H9 (cell line): ENCODE measurements around the gene TSC22D1. TPM values are rescaled to one million over a fixed set of nuclear protein-coding genes. Genes with fewer than 3 reads are reported as not detected.

Source experiments
- DNase-seq: peaks from one replicate; pipeline ENCODE4 v3.0.0-alpha.2; 2017
- H2AFZ ChIP-seq: one replicate; pipeline ENCODE4 v1.6.1; 2013; ENCODE audit warnings: mild to moderate bottlenecking, low read length, control low read depth, moderate library complexity
- H2AK5ac ChIP-seq: 2 replicates; pipeline ENCODE4 v1.6.1; 2013; ENCODE audit warnings: low read length, control low read depth, mixed read lengths; ENCODE audit not compliant: insufficient read length
- H2BK120ac ChIP-seq: one replicate; pipeline ENCODE4 v1.6.1; 2013; ENCODE audit warnings: low read depth, mild to moderate bottlenecking, low read length, control low read depth, inconsistent platforms; ENCODE audit not compliant: poor library complexity, severe bottlenecking
- H2BK12ac ChIP-seq: 2 replicates; pipeline ENCODE4 v1.6.1; 2013; ENCODE audit warnings: low read length, control low read depth, mixed read lengths, low read depth; ENCODE audit not compliant: insufficient read length
- H2BK15ac ChIP-seq: 2 replicates; pipeline ENCODE4 v1.6.1; 2013; ENCODE audit warnings: low read depth, low read length, control low read depth
- H2BK20ac ChIP-seq: one replicate; pipeline ENCODE4 v1.6.1; 2013; ENCODE audit warnings: low read depth, mild to moderate bottlenecking, low read length, control low read depth, inconsistent platforms; ENCODE audit not compliant: poor library complexity, severe bottlenecking
- H2BK5ac ChIP-seq: 2 replicates; pipeline ENCODE4 v1.6.1; 2013; ENCODE audit warnings: low read length, control low read depth, mixed read lengths; ENCODE audit not compliant: insufficient read length
- H3K14ac ChIP-seq: 2 replicates; pipeline ENCODE4 v1.6.1; 2013; ENCODE audit warnings: low read length, control low read depth; ENCODE audit not compliant: insufficient read depth
- H3K18ac ChIP-seq: 2 replicates; pipeline ENCODE4 v1.6.1; 2013; ENCODE audit warnings: low read depth, mild to moderate bottlenecking, mixed read lengths, low read length, control low read depth; ENCODE audit not compliant: insufficient read length
- H3K23ac ChIP-seq: 2 replicates; pipeline ENCODE4 v1.6.1; 2013; ENCODE audit warnings: low read length, control low read depth, mixed read lengths, low read depth; ENCODE audit not compliant: insufficient read length
- H3K23me2 ChIP-seq: 2 replicates; pipeline ENCODE4 v1.6.1; 2013; ENCODE audit warnings: low read depth, mild to moderate bottlenecking, mixed read lengths, low read length, control low read depth; ENCODE audit not compliant: insufficient read length, poor library complexity, severe bottlenecking
- H3K27ac ChIP-seq: 2 replicates; pipeline ENCODE4 v1.5.1; 2013; ENCODE audit warnings: low read length, control low read depth, mixed read lengths, low read depth; ENCODE audit not compliant: insufficient read length
- H3K27me3 ChIP-seq: 2 replicates; pipeline ENCODE4 v1.6.1; 2013; ENCODE audit warnings: low read length, control low read depth, inconsistent platforms; ENCODE audit not compliant: insufficient read depth
- H3K4ac ChIP-seq: 2 replicates; pipeline ENCODE4 v1.6.1; 2013; ENCODE audit warnings: low read depth, mild to moderate bottlenecking, control low read depth, inconsistent platforms, low read length, moderate library complexity
- H3K4me1 ChIP-seq: 2 replicates; pipeline ENCODE4 v1.6.1; 2013; ENCODE audit warnings: low read length, control low read depth, inconsistent platforms; ENCODE audit not compliant: insufficient read depth
- H3K4me2 ChIP-seq: 2 replicates; pipeline ENCODE4 v1.6.1; 2013; ENCODE audit warnings: low read length, control low read depth, mixed read lengths; ENCODE audit not compliant: insufficient read length, insufficient read depth
- H3K56ac ChIP-seq: 2 replicates; pipeline ENCODE4 v1.6.1; 2013; ENCODE audit warnings: low read depth, mild to moderate bottlenecking, mixed read lengths, low read length, control low read depth; ENCODE audit not compliant: insufficient read length
- H3K79me1 ChIP-seq: 2 replicates; pipeline ENCODE4 v1.6.1; 2013; ENCODE audit warnings: low read depth, mild to moderate bottlenecking, moderate library complexity, low read length, control low read depth, inconsistent platforms; ENCODE audit not compliant: insufficient read depth, poor library complexity, severe bottlenecking
- H3K79me2 ChIP-seq: 2 replicates; pipeline ENCODE4 v1.6.1; 2013; ENCODE audit warnings: low read length, control low read depth, inconsistent platforms; ENCODE audit not compliant: insufficient read depth
- H3K9ac ChIP-seq: 2 replicates; pipeline ENCODE4 v1.6.1; 2013; ENCODE audit warnings: low read length, control low read depth, mixed read lengths; ENCODE audit not compliant: insufficient read length; ENCODE audit errors: extremely low read depth
- H3K9me3 ChIP-seq: one replicate; pipeline ENCODE4 v1.6.1; 2013; ENCODE audit warnings: low read depth, low read length, inconsistent platforms; ENCODE audit not compliant: control insufficient read depth
- H3T11ph ChIP-seq: one replicate; pipeline ENCODE4 v1.6.1; 2013; ENCODE audit warnings: mild to moderate bottlenecking, low read length, control low read depth, inconsistent platforms
- H4K20me1 ChIP-seq: one replicate; pipeline ENCODE4 v1.6.1; 2013; ENCODE audit not compliant: control insufficient read depth, insufficient read length, insufficient read depth
- H4K5ac ChIP-seq: 2 replicates; pipeline ENCODE4 v1.6.1; 2013; ENCODE audit warnings: low read depth, mild to moderate bottlenecking, mixed read lengths, low read length, control low read depth; ENCODE audit not compliant: insufficient read length
- H4K8ac ChIP-seq: replicated peaks from 2 replicates; pipeline ENCODE4 v1.6.1; 2013; ENCODE audit warnings: low read length, control low read depth, mixed read lengths, low read depth; ENCODE audit not compliant: insufficient read length
- H4K91ac ChIP-seq: 2 replicates; pipeline ENCODE4 v1.6.1; 2013; ENCODE audit warnings: low read depth, mild to moderate bottlenecking, moderate library complexity, mixed read lengths, low read length, control low read depth; ENCODE audit not compliant: insufficient read length
- H3K27ac Mint-ChIP-seq, 3 experiments: 2 replicates in 2 of 3; 3 replicates in 1 of 3; pipeline ENCODE4 v1.8.0; 2020 to 2021; ENCODE audit warnings: mixed read lengths in 3 of 3, mild to moderate bottlenecking in 1 of 3, moderate library complexity in 1 of 3
- H3K27me3 Mint-ChIP-seq: 2 replicates; pipeline ENCODE4 v1.8.0; 2021; ENCODE audit warnings: low read depth, mild to moderate bottlenecking, moderate library complexity, mixed read lengths
- H3K36me3 Mint-ChIP-seq, 3 experiments: 2 replicates in 2 of 3; 3 replicates in 1 of 3; pipeline ENCODE4 v1.8.0; 2020 to 2021; ENCODE audit warnings: low read depth in 3 of 3, mixed read lengths in 3 of 3; ENCODE audit not compliant: insufficient read depth in 1 of 3
- H3K4me1 Mint-ChIP-seq, 2 experiments: 2 replicates each; pipeline ENCODE4 v1.8.0; 2020; ENCODE audit warnings: mixed read lengths in 2 of 2
- H3K4me3 Mint-ChIP-seq, 2 experiments: 2 replicates in 1 of 2; 3 replicates in 1 of 2; pipeline ENCODE4 v1.8.0; 2020 to 2021; ENCODE audit warnings: mild to moderate bottlenecking in 2 of 2, mixed read lengths in 2 of 2, moderate library complexity in 1 of 2
- H3K9me3 Mint-ChIP-seq, 2 experiments: 2 replicates in 1 of 2; 3 replicates in 1 of 2; pipeline ENCODE4 v1.8.0; 2020; ENCODE audit warnings: mild to moderate bottlenecking in 2 of 2, mixed read lengths in 2 of 2, moderate library complexity in 1 of 2
- CTCF ChIP-seq: fragments of 200-600 bp; sonication (generic); conservative IDR thresholded peaks from 3 replicates; pipeline ENCODE4 v1.8.0; 2021; ENCODE audit warnings: antibody characterized with exemption, mild to moderate bottlenecking
- WGBS: extraction: QIAGEN DNeasy Blood & Tissue Kit; methylation state at CpG from one replicate; pipeline ENCODE4 v1.1.7; 2013; ENCODE audit warnings: missing lambda C conversion rate, low lambda C conversion rate, mixed read lengths; ENCODE audit not compliant: insufficient read length; ENCODE audit errors: extremely low coverage; 5-methylcytosine and 5-hydroxymethylcytosine counted together
- total RNA-seq: library from RNA; stranded (reverse); gene quantifications from 2 replicates; pipeline ENCODE4 v1.2.1, GENCODE V29; 2021

TSC22D1 gene
- total RNA-seq, 1 experiment from 2014 or later = 76.7 TPM

DNA sequence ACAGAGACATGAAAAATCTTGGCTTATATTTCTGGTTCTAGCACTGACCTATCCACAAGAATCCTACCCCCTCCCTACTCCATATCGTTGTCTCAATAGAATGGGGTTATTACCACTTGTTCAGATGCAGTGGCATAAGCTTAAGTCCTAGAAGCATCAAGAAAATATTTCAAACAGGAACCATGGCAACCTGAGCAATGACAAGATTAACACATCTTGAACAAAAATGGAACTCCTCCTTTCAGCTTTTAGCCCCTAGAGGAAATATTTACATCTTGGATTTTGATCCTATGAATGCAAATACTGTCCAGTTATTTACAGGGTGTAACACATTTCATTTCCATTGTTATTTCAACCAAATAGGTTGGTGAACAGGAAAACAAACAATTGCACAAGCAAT lies 46.1 kb upstream of the TSC22D1 start:
- no peak overlapping the region for H4K91ac ChIP-seq
- no peak overlapping the region for H2BK20ac ChIP-seq
- H2BK120ac ChIP-seq = no peak overlapping the region
- Mint-ChIP-seq H3K4me3 (no peak overlapping the region), H3K9me3 (no peaks in the 10 kb centered on the region; a peak in 1 of 5 replicates), H3K27ac (no peak overlapping the region), H3K27me3 (no peaks in the 10 kb centered on the region; the same call in 1 of the 2 replicates), H3K4me1 (peaks cover 4 to 15% of the 10 kb centered on the region in 2 experiments; a peak in 3 of 4 replicates), H3K36me3 (no peaks in the 10 kb centered on the region)
- H3K9me3 ChIP-seq = no peaks in the 10 kb centered on the region
- H3K27ac ChIP-seq = no peak overlapping the region
- no peak overlapping the region for H2BK5ac ChIP-seq
- no peak overlapping the region for H3K18ac ChIP-seq
- H3T11ph ChIP-seq = no peak overlapping the region
- no peaks in the 10 kb centered on the region for H3K27me3 ChIP-seq
- no peak overlapping the region for H3K4me2 ChIP-seq
- H3K4ac ChIP-seq = no peak overlapping the region
- no CpG with 5 or more reads among the region's 1 CpG for WGBS
- no peak overlapping the region for H3K23ac ChIP-seq
- no peaks in the 10 kb centered on the region for H3K23me2 ChIP-seq
- no peak overlapping the region for H3K9ac ChIP-seq
- H4K20me1 ChIP-seq = no peaks in the 10 kb centered on the region
- H3K4me1 ChIP-seq = no peaks in the 10 kb centered on the region
- no peaks in the 10 kb centered on the region for H3K79me1 ChIP-seq
- H4K5ac ChIP-seq = no peak overlapping the region
- H4K8ac ChIP-seq = no peak overlapping the region
- no peak for TF ChIP-seq CTCF
- DNase-seq = no peak
- H2AFZ ChIP-seq = no peak overlapping the region
- H2BK12ac ChIP-seq = no peak overlapping the region
- H3K14ac ChIP-seq = no peak overlapping the region
- H3K79me2 ChIP-seq = no peaks in the 10 kb centered on the region
- H2BK15ac ChIP-seq = no peak overlapping the region
- no peak overlapping the region for H2AK5ac ChIP-seq
- H3K56ac ChIP-seq = no peak overlapping the region
